NCI-H82 (cell line): ENCODE data around the gene DZIP1L.
"Not testable (repeated sequence)": the region's sequence is repeated elsewhere in the genome, so short reads cannot be mapped to it uniquely, and the experiment has no call there.

Source experiments
- DNase-seq: peaks from one replicate; lab custom pipeline; 2025; lab: John Stamatoyannopoulos, UW

DZIP1L gene, protein sequence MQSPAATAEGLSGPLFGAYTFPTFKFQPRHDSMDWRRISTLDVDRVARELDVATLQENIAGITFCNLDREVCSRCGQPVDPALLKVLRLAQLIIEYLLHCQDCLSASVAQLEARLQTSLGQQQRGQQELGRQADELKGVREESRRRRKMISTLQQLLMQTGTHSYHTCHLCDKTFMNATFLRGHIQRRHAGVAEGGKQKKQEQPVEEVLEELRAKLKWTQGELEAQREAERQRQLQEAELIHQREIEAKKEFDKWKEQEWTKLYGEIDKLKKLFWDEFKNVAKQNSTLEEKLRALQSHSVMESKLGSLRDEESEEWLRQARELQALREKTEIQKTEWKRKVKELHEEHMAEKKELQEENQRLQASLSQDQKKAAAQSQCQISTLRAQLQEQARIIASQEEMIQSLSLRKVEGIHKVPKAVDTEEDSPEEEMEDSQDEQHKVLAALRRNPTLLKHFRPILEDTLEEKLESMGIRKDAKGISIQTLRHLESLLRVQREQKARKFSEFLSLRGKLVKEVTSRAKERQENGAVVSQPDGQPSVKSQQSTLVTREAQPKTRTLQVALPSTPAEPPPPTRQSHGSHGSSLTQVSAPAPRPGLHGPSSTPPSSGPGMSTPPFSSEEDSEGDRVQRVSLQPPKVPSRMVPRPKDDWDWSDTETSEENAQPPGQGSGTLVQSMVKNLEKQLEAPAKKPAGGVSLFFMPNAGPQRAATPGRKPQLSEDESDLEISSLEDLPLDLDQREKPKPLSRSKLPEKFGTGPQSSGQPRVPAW

DNA sequence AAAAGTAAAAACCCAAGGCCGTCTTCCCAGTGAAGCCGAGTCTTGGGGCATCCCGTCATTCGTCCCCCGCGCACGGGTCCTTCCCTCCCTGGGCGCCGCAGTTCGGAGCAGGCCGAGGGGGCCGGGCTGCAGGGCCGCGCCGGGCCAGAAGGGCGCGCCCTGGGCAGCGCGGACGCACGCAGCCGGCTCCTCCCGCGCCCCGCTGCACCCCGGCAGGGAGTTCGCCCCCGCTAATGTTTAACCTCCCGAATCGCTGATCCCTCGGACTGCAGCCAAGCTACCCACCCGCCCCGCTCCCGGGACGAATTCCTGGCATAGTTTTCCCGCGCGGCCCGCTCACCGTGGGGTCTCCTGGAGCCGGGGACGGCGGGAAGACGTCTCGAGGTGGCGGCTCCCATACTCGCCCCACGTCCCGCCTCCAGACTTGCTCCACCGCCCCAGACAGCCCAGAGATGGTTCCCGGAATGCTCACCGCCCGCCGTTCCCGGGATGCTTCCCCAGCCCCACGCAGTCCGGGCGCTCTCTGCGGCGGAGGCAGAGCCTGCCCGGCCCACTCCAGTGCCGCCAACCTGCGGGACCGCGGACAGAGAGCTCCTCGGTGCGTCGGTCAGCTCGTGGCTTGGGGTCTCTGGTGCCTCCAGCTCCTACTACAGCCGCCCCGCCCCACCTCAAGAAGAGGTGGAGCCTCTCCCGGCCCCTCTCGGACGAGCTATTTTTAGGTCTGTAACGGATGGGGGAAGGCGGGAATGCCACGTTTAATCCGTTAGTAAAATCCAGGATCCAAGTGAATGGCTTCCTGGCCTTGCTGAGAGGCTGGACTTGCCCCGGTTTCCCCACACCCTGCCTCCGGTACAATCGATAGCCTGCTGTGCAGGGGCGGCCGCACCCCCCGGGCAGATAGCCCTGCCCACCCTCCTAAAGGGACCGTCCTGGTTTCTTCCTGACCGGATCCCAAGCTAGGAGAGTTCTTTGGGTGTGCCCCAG is at the start of gene DZIP1L:
TSS of gene DZIP1L (minus strand) at position 621 of the 984 bp plus-strand sequence. CDS start 11,637 bp downstream, outside the sequence.
- peak; percentile 97 for DNase-seq

DNA sequence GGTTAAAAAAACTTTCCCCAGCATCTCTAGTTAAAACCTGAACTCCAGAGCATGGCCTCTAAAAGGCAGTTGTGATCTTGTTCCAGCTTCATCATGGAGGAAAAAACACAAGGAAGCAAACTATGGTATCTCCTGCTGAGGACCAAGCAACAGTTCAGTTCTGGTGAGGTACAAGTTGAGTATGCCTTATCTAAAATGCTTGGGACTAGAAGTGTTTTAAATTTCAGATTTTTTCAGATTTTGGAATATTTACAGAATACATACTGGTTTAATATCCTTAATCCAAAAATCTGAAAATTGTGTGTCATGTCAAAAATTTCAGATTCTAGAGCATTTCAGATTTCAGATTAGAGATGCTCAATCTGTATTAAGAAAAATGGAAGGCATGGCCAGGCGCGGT is 49.7 kb upstream of the DZIP1L start:
- no peak for DNase-seq

DNA sequence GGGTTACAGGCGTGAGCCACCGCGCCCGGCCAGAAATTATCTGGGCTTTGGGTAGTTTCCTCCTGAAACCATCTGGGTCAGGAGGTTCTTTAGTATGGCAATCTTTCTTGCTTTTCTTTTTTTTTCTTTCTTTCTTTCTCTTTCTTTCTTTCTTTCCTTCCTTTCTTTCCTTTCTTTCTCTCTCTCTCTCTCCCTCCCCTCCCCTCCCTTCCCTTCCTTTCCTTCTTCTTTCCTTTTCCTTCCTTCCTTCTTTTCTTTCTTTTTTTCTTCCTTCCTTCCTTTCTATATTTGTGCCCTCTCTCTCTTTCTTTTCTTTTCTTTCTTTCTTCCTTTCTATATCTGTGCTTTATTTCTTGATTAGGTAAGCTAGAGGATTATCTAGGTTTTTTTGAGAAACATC is 42.3 kb upstream of the DZIP1L start:
- DNase-seq = no peak

DNA sequence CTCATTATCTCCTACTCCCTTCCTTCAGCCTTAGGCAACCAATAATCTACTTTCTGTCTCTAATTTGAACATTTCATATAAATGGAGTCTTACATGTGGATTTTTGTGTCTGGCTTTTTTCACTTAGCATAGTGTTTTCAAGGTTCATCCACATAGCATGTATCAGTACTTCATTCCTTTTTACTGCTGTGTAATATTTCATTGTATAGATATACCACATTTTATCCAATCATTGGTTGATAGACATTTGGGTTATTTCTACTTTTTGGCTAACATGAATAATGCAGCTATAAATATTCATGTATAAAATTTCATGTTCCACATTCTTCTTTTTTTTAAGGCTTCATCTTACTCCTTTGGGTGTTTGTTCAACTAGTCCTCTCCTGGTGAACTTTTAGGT is 39.1 kb upstream of the DZIP1L start:
- DNase-seq = no peak

DNA sequence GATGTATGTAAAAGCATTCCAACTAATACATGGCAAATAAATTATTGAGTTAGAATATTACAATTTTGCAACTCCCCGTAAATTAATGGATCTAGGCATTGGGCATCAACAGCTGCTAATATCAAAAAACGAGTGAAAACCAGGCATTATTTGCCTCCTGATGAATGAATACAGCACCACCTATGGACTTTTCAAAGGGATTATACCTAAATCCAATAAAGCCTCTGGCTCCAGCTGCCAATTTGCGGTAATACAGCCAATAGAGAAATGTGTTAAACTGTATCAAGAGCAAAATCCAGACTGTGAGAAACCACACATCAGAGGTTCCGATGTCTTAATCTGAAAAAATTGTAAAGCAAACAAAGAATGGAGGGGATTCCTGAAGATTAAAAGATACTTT is 33.1 kb upstream of the DZIP1L start:
- DNase-seq = peak; percentile 95

DNA sequence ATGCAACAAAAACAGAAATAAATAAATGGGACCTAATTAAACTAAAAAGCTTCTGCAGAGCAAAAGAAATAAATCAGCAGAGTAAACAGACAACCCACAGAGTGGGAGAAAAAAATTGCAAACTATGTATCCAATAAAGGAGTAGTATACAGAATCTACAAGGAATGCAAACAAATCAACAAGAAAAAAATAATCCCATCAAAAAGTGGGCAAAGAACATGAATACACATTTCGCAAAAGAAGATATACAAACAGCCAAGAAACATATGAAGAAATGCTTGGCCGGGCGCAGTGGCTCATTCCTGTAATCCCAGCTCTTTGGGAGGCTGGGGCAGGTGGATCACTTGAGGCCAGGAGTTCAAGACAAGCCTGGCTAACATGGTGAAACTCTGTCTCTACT is 26.8 kb upstream of the DZIP1L start:
- not testable (repeated sequence) for DNase-seq

DNA sequence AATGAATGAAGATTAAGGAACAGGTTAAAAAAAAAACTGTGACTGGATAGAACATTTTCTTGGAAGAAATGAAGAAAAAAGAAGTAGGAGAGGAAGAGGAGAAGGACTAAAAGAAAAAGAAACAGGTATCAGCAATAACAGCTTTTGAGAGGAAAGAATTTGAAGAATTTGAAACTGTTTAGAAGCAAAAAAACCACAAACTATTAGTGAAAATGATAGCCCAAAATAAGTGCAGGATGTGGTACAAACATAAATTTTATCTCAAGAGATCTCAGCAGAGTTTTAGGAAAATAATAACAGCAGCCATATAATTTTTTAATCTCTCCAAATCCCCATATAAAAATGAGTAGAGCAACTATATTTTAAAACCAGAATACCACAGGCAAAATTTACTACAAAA is 25.5 kb upstream of the DZIP1L start:
- DNase-seq = no peak

DNA sequence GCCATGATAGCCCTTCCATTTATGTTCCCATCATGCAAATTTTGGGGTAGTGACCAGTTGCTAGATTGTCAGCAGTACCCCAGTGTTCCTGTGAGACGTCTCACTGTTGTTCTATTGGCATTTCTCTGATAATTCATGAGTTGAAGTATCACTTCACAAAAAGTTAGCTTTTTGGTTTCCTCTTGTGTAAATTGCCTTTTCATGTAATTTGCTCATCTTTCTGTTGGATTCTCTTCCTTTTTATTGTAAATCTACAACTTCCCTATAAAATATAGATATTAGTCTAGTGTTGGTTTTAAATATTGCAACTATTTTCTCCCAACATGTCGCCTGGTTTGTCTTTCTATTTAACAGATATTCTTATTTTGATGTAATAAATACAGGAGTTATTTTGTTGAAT is 24.3 kb upstream of the DZIP1L start:
- no peak for DNase-seq

DNA sequence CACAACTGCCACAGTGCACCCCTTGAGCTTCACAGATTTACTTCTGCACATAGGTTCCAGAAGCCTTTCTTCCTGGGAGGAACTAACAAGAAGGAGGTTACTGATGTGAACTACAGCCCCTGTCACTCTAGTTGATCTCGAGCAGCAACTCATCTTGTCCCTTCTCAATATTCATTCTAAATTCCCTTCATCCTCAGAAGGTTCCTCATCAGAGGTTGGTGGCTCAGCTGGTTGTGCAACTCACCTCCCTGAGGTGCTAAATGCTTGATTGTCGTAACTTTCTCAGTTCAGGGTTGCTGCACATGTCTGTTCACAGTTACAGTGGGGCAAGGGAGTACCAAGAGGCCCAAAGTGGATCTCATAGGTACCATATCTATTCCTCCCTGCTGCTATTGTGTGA is 22.5 kb upstream of the DZIP1L start:
- DNase-seq = no peak

DNA sequence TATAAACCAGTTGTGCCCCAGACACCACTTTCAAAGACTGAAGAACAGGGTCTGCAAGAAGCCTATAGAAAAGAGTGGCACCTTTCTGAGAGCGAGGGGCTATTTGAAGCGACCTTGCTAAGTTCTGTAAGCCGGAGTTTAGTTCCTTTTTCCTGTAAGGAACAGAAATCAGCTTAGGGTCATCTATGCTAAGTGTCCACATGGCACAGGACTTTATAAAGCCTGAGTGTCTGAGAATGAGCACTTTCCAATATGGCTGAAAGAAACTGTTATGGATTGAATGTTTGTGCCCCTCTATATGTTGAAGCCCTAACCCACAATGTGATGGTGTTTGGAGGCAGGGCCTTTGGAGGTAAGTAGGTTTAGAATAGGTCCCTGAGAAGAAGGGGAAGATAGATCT is 20.8 kb upstream of the DZIP1L start:
- DNase-seq = no peak

DNA sequence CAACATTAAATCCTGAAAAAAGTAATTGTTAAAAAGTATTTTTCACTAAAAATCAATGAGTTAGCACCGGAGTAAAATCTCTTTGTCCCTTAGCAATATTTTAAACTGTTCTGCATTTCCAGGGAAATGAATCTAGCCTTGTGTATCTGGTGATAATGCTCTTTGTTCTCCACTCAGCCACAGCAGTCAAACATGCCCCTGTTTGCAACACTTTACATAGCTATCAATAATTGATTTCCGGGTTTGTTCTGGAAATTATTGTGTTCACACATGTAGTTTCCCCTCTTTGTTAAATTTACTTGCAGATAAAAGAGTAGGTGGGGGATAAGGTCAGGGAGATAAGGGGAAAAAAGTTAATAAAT is 20.4 kb upstream of the DZIP1L start:
- no peak for DNase-seq

DNA sequence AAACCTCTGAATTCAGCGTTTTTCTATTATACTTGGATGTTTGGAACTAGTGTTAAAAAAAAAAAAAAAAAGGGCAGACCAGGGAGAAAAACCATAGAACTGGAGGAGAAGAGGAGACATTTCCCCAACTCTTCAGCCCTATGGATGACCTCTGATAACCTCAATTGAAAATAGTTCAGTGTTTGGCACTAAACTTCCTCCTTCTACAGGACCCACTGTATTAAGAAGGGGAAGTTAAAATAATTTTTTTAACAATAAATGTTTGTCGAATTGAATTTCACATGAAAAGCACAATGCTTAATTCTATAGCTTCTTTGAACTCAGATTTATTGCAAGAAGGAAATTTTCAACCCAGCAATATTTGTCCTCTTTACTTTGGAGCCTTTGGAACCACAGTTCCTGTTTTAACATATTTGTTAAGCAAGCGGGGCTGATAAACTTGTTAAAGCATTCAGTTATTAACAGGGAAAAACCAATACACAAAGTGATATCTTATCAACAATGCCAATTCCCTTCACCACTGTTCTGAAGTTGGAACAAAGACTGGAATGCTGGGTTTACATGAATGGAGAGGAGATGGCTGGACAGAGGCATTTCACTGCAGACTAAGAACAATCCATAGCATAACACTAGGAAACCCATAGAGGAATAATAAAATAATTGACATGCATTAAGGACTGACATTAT is 19.9 kb upstream of the DZIP1L start:
- DNase-seq = no peak

DNA sequence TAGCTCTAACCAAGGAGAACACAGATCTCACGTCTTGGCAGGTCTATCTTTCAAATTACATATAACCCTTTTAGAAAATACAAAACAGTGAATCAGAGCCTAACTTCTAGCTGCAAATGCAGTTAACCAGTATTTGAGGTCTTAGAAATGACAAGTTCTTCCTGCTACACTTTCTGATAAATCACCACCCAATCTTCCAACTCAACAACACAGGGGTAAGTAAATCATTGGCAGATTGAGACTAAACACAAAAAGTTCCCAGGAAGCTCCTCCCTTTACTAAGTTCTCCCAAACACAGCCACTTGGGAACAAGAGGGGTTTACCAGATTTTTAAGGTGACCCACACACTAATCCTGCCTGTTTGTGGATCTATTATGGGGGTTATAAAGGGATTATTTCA is 16.8 kb upstream of the DZIP1L start, which contains the start of gene A4GNT:
TSS of gene A4GNT (minus strand) at position 152 of the 400 bp plus-strand sequence. CDS start 1,134 bp downstream, outside the sequence.
- no peak for DNase-seq

DNA sequence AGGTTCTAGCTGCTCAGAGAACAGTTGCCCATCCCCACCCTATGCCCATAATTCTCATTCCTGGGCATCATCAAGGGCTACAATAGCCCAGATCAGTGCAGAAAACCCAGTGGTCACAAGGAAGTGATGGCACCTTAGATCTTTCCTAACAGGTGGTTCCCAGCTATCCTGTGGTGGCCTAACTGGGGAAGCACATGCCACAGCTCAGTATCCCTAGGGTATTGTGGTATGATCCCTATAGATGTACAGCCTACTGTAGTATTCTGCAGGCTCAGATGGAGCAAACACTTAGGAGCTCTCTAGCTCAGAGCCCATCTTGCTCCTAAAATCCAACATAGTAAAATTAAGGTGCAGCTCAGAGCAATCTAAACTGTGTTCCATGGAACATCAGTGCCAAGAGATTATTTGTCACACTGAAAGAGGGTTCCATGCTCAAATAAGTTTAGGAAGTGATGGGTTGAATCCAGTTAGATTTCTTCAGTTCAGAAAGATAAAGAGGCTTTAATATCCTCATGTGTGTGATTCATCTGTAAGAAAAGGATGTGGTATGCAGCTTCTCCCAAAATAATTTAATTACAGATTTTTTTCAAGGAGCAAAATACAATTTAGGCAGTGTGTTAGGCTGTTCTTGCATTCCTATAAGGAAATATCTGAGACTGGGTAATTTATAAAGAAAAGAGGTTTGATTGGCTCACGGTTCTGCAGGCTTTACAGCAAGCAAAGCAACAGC is 12.4 kb upstream of the DZIP1L start:
- no peak for DNase-seq

DNA sequence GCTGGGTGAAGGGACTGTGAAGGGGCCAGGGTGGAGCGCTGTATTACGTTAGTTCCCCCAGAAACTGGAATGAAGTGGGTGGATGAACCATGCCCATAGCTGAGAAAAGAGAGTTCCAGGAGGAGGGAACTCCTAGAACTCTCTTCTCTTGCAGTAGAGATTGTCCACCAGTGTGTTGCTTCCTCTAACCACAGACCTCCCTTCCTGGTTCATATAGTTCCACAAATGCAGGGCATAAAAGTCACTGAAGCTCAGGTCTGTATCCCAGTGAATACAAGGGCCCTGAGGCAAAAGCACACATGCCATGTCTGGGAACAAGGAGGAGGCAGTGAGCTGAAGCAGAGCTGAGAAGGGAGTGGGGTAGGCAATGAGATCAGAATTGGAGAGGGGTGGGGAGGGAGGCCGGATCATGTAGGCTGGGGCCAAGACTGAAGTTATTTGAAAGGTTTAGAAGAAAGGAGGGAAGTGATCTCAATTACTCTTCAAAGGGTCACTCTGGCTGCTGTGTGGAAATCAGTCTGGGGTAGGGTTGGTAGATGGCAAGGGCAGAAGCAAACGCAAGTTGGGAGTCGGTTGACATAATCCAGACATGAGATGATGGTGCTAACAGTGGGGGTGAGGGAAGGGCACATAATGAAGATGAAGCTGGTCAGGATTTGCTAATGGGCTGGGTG is 10.3 kb upstream of the DZIP1L start:
- no peak for DNase-seq

DNA sequence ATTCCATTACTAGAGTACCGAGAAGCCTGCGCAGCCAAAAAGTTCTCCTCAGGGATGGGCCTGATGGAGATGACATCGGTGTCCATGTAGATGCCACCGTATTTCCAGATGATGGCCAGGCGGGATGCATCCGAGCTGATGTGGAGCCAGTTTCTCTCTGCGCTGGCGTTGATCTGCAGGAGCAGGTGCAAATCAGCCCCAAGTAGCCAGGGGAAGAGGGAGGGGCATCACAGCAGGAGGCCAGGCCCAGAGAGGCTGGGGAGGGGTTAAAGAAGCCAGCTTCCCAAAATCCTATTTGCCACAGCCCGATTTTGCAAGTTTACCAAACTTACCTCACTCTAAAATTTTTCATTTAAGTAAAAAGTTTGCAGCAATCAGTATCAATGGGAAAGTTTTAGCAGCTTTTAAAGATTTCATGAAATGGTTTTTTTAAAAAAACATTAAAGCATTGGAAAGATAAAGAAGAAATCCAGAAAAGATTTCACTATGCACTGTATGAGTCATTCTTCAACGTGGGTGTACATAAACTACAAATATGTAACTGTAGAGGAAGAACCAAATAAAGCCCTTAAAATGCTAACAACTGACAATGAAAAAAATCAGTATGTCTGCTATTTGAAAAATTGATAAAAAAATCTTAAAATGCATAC is 9.4 kb upstream of the DZIP1L start:
- DNase-seq = peak; percentile 28

DNA sequence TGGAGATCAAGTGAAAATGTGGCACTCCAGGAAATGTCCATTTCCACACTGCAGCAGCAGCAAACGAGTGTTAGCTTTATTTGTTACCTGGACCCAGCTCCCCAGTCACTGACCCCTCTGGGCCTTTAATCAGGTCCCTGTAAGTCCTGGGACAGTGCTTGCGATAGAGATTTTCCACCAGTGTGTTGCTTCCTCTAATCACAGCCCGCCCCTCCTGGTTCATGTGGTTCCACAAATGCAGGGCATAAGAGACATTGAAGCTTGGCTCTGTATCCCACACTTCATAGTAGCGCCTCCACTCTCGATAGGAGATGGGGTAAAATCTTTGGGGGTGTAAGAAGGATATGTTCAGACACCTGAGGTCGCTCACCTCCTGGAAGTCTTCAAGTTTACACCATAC is 8.8 kb upstream of the DZIP1L start:
- DNase-seq = no peak

DNA sequence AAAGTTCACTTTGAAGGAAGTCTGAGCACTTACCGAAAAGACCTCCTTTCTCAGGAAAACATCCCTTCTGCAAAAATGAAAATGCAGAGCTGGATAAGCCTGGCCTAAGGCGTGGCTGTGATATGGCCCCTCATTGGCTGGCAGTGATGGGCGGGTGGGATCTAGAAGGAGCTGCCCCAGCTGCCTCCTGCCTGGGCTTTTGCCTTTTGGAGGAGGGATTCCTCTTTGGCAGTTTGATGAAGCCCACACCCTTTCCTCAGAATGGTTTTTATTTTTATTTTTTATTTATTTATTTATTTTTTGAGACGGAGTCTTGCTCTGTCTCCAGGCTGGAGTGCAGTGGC is 4.0 kb upstream of the DZIP1L start:
- DNase-seq = peak; percentile 64

DNA sequence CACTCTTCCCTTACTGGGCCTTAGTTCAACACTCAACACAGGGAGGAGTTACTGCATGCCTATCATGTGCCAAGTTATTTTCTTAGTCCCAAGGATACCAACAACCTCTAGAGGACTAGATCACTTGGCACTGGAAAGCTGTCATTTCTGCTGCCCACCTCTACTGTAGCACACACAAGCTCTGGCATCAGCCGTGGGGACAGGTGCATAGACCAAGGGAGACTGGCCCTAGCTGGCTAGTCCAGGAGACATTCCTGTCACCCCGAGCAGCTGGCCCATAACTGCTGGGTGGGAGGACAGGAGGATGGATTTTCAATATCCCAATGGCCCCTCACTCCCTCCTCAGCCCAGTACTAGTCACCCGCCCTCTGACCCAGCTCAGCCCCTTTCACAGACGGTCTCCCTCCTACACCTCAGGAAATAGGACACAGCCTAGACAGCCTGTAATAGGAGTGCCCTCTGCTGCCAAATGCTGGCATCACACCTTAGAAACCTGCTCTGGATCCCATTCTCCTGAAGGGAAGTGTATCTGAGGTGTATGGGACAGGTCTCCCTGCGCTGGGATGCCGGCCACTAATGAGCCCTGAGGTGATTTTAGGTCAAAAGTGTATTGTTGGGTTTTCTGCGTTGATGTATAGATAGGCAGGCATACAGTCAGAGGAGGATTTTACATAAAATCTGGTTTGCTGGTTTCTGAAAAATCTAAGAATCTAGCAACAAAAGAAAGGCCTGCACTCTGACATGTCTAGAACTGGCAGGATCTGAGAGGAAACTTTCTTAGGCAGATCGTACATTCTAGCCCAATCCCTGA is 3.4 kb upstream of the DZIP1L start:
- DNase-seq = peak; percentile 87
